Mesenchymal stem cell (in vitro differentiated cells and primary cell): ENCODE data around the gene DCAF5.

Experiments
- DNase-seq: peaks from one replicate; pipeline ENCODE4 v3.0.0-alpha.2; 2013
- H2AFZ ChIP-seq: one replicate; pipeline ENCODE4 v1.6.1; 2013; ENCODE audit warnings: low read depth, mild to moderate bottlenecking, control low read depth, inconsistent platforms, low read length, moderate library complexity
- H2AK5ac ChIP-seq: 2 replicates; pipeline ENCODE4 v1.6.1; 2013; ENCODE audit warnings: low read length, moderate library complexity, mild to moderate bottlenecking, inconsistent platforms; ENCODE audit not compliant: severe bottlenecking
- H2BK120ac ChIP-seq: one replicate; pipeline ENCODE4 v1.6.1; 2013; ENCODE audit warnings: low read depth, mild to moderate bottlenecking, inconsistent platforms, low read length, moderate library complexity
- H2BK12ac ChIP-seq, 2 experiments: one replicate each; pipeline ENCODE4 v1.6.1; 2013; ENCODE audit warnings: inconsistent platforms in 2 of 2, low read length in 2 of 2, mild to moderate bottlenecking in 2 of 2, moderate library complexity in 2 of 2, control low read depth in 1 of 2
- H2BK15ac ChIP-seq: one replicate; pipeline ENCODE4 v1.6.1; 2013; ENCODE audit warnings: mild to moderate bottlenecking, low read depth, inconsistent platforms; ENCODE audit not compliant: poor library complexity, severe bottlenecking
- H2BK5ac ChIP-seq: 2 replicates; pipeline ENCODE4 v1.6.1; 2013; ENCODE audit warnings: low read depth, mild to moderate bottlenecking, low read length, control low read depth, inconsistent platforms; ENCODE audit not compliant: poor library complexity, severe bottlenecking
- H3K14ac ChIP-seq, 2 experiments: one replicate each; pipeline ENCODE4 v1.6.1; 2013; ENCODE audit warnings: inconsistent platforms in 2 of 2, low read length in 2 of 2, control low read depth in 1 of 2, mild to moderate bottlenecking in 1 of 2, moderate library complexity in 1 of 2
- H3K18ac ChIP-seq, 2 experiments: one replicate each; pipeline ENCODE4 v1.6.1; 2013; ENCODE audit warnings: inconsistent platforms in 2 of 2, low read length in 2 of 2, control low read depth in 1 of 2, low read depth in 1 of 2, mild to moderate bottlenecking in 1 of 2
- H3K23ac ChIP-seq, 2 experiments: one replicate each; pipeline ENCODE4 v1.6.1; 2013; ENCODE audit warnings: inconsistent platforms in 2 of 2, low read length in 2 of 2, mild to moderate bottlenecking in 2 of 2, moderate library complexity in 2 of 2, control low read depth in 1 of 2
- H3K27ac ChIP-seq: 2 replicates; pipeline ENCODE4 v1.5.1; 2013; ENCODE audit warnings: mild to moderate bottlenecking, moderate library complexity, low read length, control low read depth, inconsistent platforms; ENCODE audit not compliant: poor library complexity, severe bottlenecking
- H3K27me3 ChIP-seq, 2 experiments: 2 replicates each; pipeline versions ENCODE4 v1.6.1 to v1.7.0; 2013; ENCODE audit warnings: low read length in 2 of 2, mild to moderate bottlenecking in 2 of 2, moderate library complexity in 2 of 2, control low read depth in 1 of 2, inconsistent platforms in 1 of 2; ENCODE audit not compliant: control insufficient read depth in 1 of 2, insufficient read depth in 1 of 2
- H3K36me3 ChIP-seq, 2 experiments: 2 replicates each; pipeline versions ENCODE4 v1.6.1 to v1.7.0; 2013; ENCODE audit warnings: low read length in 2 of 2, control low read depth in 1 of 2, inconsistent platforms in 1 of 2, low read depth in 1 of 2, mild to moderate bottlenecking in 1 of 2; ENCODE audit not compliant: insufficient read depth in 2 of 2, control insufficient read depth in 1 of 2
- H3K4ac ChIP-seq, 2 experiments: one replicate each; pipeline ENCODE4 v1.6.1; 2013; ENCODE audit warnings: inconsistent platforms in 2 of 2, low read length in 2 of 2, mild to moderate bottlenecking in 2 of 2, moderate library complexity in 2 of 2, control low read depth in 1 of 2, low read depth in 1 of 2
- H3K4me1 ChIP-seq: 2 replicates; pipeline ENCODE4 v1.6.1; 2013; ENCODE audit warnings: low read depth, low read length, control low read depth; ENCODE audit not compliant: control insufficient read depth, insufficient read depth
- H3K4me2 ChIP-seq: 2 replicates; pipeline ENCODE4 v1.6.1; 2013; ENCODE audit warnings: low read length, mild to moderate bottlenecking, inconsistent platforms; ENCODE audit not compliant: poor library complexity, severe bottlenecking
- H3K4me3 ChIP-seq, 2 experiments: 2 replicates each; pipeline versions ENCODE4 v1.5.1 to v1.7.0; 2013; ENCODE audit warnings: low read length in 2 of 2, mild to moderate bottlenecking in 2 of 2, control low read depth in 1 of 2, low read depth in 1 of 2; ENCODE audit not compliant: insufficient read depth in 1 of 2
- H3K79me1 ChIP-seq: replicated peaks from 2 replicates; pipeline ENCODE4 v1.6.1; 2013; ENCODE audit warnings: mild to moderate bottlenecking, control low read depth, low read length, inconsistent platforms; ENCODE audit not compliant: poor library complexity, severe bottlenecking
- H3K9ac ChIP-seq: 2 replicates; pipeline ENCODE4 v1.7.0; 2013; ENCODE audit warnings: mild to moderate bottlenecking, low read length, moderate library complexity
- H3K9me3 ChIP-seq: 2 replicates; pipeline ENCODE4 v1.7.0; 2013; ENCODE audit warnings: mild to moderate bottlenecking, low read length; ENCODE audit not compliant: control insufficient read depth
- H4K8ac ChIP-seq: one replicate; pipeline ENCODE4 v1.6.1; 2013; ENCODE audit warnings: inconsistent platforms, mild to moderate bottlenecking, low read length, moderate library complexity
- H4K91ac ChIP-seq: one replicate; pipeline ENCODE4 v1.6.1; 2013; ENCODE audit warnings: mild to moderate bottlenecking, low read length, inconsistent platforms
- WGBS: methylation state at CpG from one replicate; pipeline ENCODE4 v1.1.7; 2013; ENCODE audit warnings: mixed read lengths; 5-methylcytosine and 5-hydroxymethylcytosine counted together

Gene DCAF5

DNA sequence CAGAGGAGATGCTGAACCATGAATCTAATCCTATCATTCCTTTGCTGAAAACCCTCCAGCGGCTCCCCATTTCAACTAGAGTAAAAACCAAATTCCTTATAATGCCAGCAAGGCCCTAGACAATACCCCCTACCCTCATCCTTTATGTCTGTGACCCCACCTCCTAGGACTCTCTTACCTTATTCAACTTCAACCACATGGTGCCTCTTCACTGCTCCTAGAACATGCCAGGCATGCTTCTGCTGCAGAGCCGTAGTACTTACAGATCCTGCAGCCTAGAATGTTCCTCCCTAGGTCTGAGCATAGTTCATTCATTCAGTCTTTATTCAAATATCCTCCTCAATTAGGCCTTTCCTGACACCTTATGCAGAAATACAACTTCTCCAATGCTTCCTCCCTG lies 54.9 kb downstream of the DCAF5 start:
- H3K9me3 ChIP-seq, result no peaks in the 10 kb centered on the region
- peaks cover 11% of the 10 kb centered on the region for H3K4me1 ChIP-seq
- H2AK5ac ChIP-seq, result no peak overlapping the region
- H3K4ac ChIP-seq, result no peak overlapping the region
- H2BK15ac ChIP-seq, result no peak overlapping the region
- H3K27ac ChIP-seq, result no peak overlapping the region
- H3K4me2 ChIP-seq, result no peak overlapping the region
- no peak overlapping the region for H3K4me3 ChIP-seq
- H3K27me3 ChIP-seq, result no peaks in the 10 kb centered on the region
- DNase-seq, result no peak
- H3K79me1 ChIP-seq, result peaks cover 15% of the 10 kb centered on the region
- H2BK5ac ChIP-seq, result no peak overlapping the region
- 98% methylated on average over 2 of the region's 2 CpGs for WGBS
- peaks cover 0 to 25% of the 10 kb centered on the region in 2 experiments for H3K36me3 ChIP-seq
- no peak overlapping the region for H2BK12ac ChIP-seq
- no peak overlapping the region for H3K14ac ChIP-seq
- no peak overlapping the region for H4K91ac ChIP-seq
- no peak overlapping the region for H2BK120ac ChIP-seq
- H3K23ac ChIP-seq, result no peak overlapping the region
- no peak overlapping the region for H3K9ac ChIP-seq
- H2AFZ ChIP-seq, result no peak overlapping the region
- H4K8ac ChIP-seq, result no peak overlapping the region
- H3K18ac ChIP-seq, result no peak overlapping the region

GRCh38 chr14:69096781-69097475 lies 56.0 kb downstream of the DCAF5 start:
- Histone ChIP-seq H3K27ac (no peak overlapping the region), H2BK15ac (no peak overlapping the region), H4K91ac (no peak overlapping the region), H2BK120ac (no peak overlapping the region), H2BK12ac (no peak overlapping the region), H3K18ac (no peak overlapping the region), H3K4me2 (no peak overlapping the region), H3K36me3 (peaks cover 2 to 22% of the 10 kb centered on the region in 2 experiments), H3K23ac (no peak overlapping the region), H3K27me3 (no peaks in the 10 kb centered on the region), H4K8ac (no peak overlapping the region), H3K9me3 (no peaks in the 10 kb centered on the region), H3K4ac (no peak overlapping the region), H2AK5ac (no peak overlapping the region), H3K79me1 (peaks cover 16% of the 10 kb centered on the region), H3K9ac (peak overlapping the region; percentile 19), H2AFZ (no peak overlapping the region), H3K4me1 (peaks cover 11% of the 10 kb centered on the region), H3K14ac (no peak overlapping the region), H2BK5ac (no peak overlapping the region), H3K4me3 (no peak overlapping the region)
- WGBS, result 86% methylated on average over 3 of the region's 4 CpGs
- no peak for DNase-seq

- peaks cover 11% of the 10 kb centered on the region for H3K4me1 ChIP-seq
- H4K8ac ChIP-seq, result no peak overlapping the region
- H3K18ac ChIP-seq, result no peak overlapping the region
- H2BK15ac ChIP-seq, result no peak overlapping the region
- H2BK5ac ChIP-seq, result no peak overlapping the region
- H2BK12ac ChIP-seq, result no peak overlapping the region
- DNase-seq, result no peak
- WGBS, result 97% methylated on average over 4 of the region's 4 CpGs
- H3K79me1 ChIP-seq, result peaks cover 16% of the 10 kb centered on the region
- H3K27ac ChIP-seq, result no peak overlapping the region
- no peak overlapping the region for H4K91ac ChIP-seq
- no peak overlapping the region for H2AFZ ChIP-seq
- no peak overlapping the region for H3K23ac ChIP-seq
- H3K4me2 ChIP-seq, result no peak overlapping the region
- H3K36me3 ChIP-seq, result peaks cover 6 to 29% of the 10 kb centered on the region in 2 experiments
- peak overlapping the region; percentile 19 for H3K9ac ChIP-seq
- no peaks in the 10 kb centered on the region for H3K27me3 ChIP-seq
- no peak overlapping the region for H2AK5ac ChIP-seq
- H2BK120ac ChIP-seq, result no peak overlapping the region
- H3K9me3 ChIP-seq, result no peaks in the 10 kb centered on the region
- no peak overlapping the region for H3K14ac ChIP-seq
- no peak overlapping the region for H3K4ac ChIP-seq
- no peak overlapping the region for H3K4me3 ChIP-seq
Observed at GRCh38 chr14:69096246-69096645, 56.7 kb downstream of the DCAF5 start.

DNA sequence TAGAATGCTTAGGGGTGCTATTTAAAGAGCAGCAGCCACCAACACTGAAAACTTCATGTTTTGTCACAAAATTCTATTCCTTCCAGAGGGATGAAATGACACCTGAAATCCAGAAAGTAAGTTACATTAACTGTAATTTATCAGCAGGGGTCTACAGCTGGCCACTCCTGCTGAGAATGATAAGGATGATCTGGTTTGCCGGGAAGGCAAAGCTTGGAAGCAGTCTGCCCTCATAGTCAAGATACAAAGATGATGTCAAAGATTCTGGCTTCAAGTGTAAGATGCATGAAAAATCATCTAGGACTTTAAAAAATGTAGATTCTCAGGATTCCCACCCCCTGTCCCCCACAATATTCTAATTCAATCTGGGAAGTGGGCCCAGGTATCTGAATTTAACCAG lies 58.4 kb downstream of the DCAF5 start:
- H3K9ac ChIP-seq, result no peak overlapping the region
- H3K18ac ChIP-seq, result no peak overlapping the region
- no peak overlapping the region for H2BK15ac ChIP-seq
- no peak overlapping the region for H2BK5ac ChIP-seq
- no peak overlapping the region for H4K91ac ChIP-seq
- H3K36me3 ChIP-seq, result peaks cover 8 to 47% of the 10 kb centered on the region in 2 experiments
- no peak overlapping the region for H2BK120ac ChIP-seq
- no peak overlapping the region for H3K4me2 ChIP-seq
- whole genome bisulfite sequencing, result 20% methylated on average over 1 of the region's 1 CpG
- peaks cover 20% of the 10 kb centered on the region for H3K79me1 ChIP-seq
- H3K23ac ChIP-seq, result no peak overlapping the region
- H3K4me3 ChIP-seq, result no peak overlapping the region
- no peaks in the 10 kb centered on the region for H3K9me3 ChIP-seq
- H3K27ac ChIP-seq, result peak overlapping the region; percentile 76
- H4K8ac ChIP-seq, result no peak overlapping the region
- H2BK12ac ChIP-seq, result no peak overlapping the region
- peaks cover 11% of the 10 kb centered on the region for H3K4me1 ChIP-seq
- H3K4ac ChIP-seq, result no peak overlapping the region
- no peak for DNase-seq
- H3K14ac ChIP-seq, result no peak overlapping the region
- H2AK5ac ChIP-seq, result peak overlapping the region; percentile 90
- no peak overlapping the region for H2AFZ ChIP-seq
- no peaks in the 10 kb centered on the region for H3K27me3 ChIP-seq
